Gastroesophageal sphincter (tissue), 4 donors: ENCODE data around the gene NAALADL1. TPM values are rescaled to one million over a fixed set of nuclear protein-coding genes. Genes with fewer than 3 reads are reported as not detected.
A peak's percentile ranks its signal among the peaks of the same experiment; 100 is the strongest.

Source experiments
- ATAC-seq: fragments of 150-250 bp; one replicate; pipeline ENCODE4 v1.9.1; 2016; ENCODE audit warnings: mild to moderate bottlenecking, moderate library complexity
- H3K27ac ChIP-seq, 4 donors: fragments of 200-600 bp; sonication (generic) in 3 of 4; 1 replicate in 3 of 4; 2 replicates in 1 of 4; pipeline ENCODE4 v1.5.1; 2016 to 2019
- H3K27me3 ChIP-seq: fragments of 200-600 bp; sonication (generic); one replicate; pipeline ENCODE4 v1.5.1; 2019
- H3K36me3 ChIP-seq, 2 donors: fragments of 200-600 bp; sonication (generic); one replicate each; pipeline ENCODE4 v1.5.1; 2019; ENCODE audit warnings: control low read depth in 1 of 2
- H3K4me1 ChIP-seq, 3 donors: fragments of 200-600 bp; sonication (generic); 1 replicate in 2 of 3; 2 replicates in 1 of 3; pipeline ENCODE4 v1.5.1; 2016 to 2019; ENCODE audit warnings: control low read depth in 2 of 3
- H3K4me3 ChIP-seq, 2 donors: fragments of 200-600 bp; sonication (generic); one replicate each; pipeline ENCODE4 v1.5.1; 2019; ENCODE audit warnings: mild to moderate bottlenecking in 1 of 2, moderate library complexity in 1 of 2
- H3K9me3 ChIP-seq, 3 donors: fragments of 200-600 bp; sonication (generic); one replicate each; pipeline ENCODE4 v1.5.1; 2017 to 2019; ENCODE audit warnings: control low read depth in 2 of 3
- EP300 ChIP-seq: sonication (generic); formaldehyde crosslinking; IDR thresholded peaks from one replicate; pipeline ENCODE4 v1.6.1; 2017; ENCODE audit warnings: antibody characterized with exemption, mild to moderate bottlenecking
- POLR2A ChIP-seq, 2 donors: fragments of 450-650 bp; IDR thresholded peaks; one replicate each; pipeline ENCODE4 v1.6.1; 2017; ENCODE audit warnings: antibody characterized with exemption in 2 of 2, mild to moderate bottlenecking in 2 of 2, moderate library complexity in 1 of 2
- POLR2AphosphoS5 ChIP-seq: sonication (generic); formaldehyde crosslinking; IDR thresholded peaks from one replicate; pipeline ENCODE4 v1.6.1; 2017; ENCODE audit warnings: antibody characterized with exemption
- WGBS, 2 donors: methylation state at CpG; one replicate each; pipeline ENCODE4 v1.1.5; 2018; ENCODE audit warnings: low coverage in 1 of 2; 5-methylcytosine and 5-hydroxymethylcytosine counted together
- total RNA-seq, 4 donors: library from RNA; depleted of rRNA; stranded (reverse); fragments of >200 nt; gene quantifications; one replicate each; pipeline ENCODE4 v1.1.0, GENCODE V29; 2016
- TF ChIP-seq, protein P1 (sequence below), 4 experiments: fragments of 200-600 bp in 2 of 4; fragments of 450-650 bp in 2 of 4; sonication (generic) in 1 of 4; IDR thresholded peaks; one replicate each; pipeline ENCODE4 v1.5.1; 2017 to 2019; ENCODE audit warnings: antibody characterized with exemption in 4 of 4, mild to moderate bottlenecking in 2 of 4, moderate library complexity in 2 of 4

NAALADL1 gene
- total RNA-seq, 4 donors from 2014 or later: 21.8 to 38.5 (median 29.0) TPM

DNA sequence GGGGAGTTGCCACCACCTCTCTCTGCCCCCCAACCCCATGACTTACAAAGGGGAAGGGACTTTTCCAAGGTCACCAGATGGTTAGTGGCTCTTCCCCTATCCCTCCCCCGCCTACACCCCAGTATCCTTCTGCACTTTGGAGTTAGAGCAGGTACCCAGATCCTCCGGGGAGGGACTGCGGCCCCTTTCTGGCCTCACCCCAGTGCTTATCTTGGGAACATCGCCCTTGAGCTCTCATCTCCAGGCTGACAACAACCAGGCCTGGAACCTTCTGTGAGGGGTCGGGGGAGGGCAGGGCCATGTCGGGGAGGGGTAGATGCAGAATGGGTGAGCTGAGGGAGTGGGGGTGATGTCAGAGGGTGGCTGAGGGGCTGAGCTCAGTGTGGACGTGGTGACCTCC, 7.5 kb upstream of the NAALADL1 start:
- no peak overlapping the region for H3K27ac ChIP-seq
- H3K36me3 ChIP-seq: no peaks in the 10 kb centered on the region
- TF ChIP-seq POLR2A (IDR thresholded peaks at IDR 0.05): no peak
- TF ChIP-seq POLR2AphosphoS5: no peak
- no peak for TF ChIP-seq EP300
- TF ChIP-seq, protein P1, sequence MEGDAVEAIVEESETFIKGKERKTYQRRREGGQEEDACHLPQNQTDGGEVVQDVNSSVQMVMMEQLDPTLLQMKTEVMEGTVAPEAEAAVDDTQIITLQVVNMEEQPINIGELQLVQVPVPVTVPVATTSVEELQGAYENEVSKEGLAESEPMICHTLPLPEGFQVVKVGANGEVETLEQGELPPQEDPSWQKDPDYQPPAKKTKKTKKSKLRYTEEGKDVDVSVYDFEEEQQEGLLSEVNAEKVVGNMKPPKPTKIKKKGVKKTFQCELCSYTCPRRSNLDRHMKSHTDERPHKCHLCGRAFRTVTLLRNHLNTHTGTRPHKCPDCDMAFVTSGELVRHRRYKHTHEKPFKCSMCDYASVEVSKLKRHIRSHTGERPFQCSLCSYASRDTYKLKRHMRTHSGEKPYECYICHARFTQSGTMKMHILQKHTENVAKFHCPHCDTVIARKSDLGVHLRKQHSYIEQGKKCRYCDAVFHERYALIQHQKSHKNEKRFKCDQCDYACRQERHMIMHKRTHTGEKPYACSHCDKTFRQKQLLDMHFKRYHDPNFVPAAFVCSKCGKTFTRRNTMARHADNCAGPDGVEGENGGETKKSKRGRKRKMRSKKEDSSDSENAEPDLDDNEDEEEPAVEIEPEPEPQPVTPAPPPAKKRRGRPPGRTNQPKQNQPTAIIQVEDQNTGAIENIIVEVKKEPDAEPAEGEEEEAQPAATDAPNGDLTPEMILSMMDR (IDR thresholded peaks at IDR 0.05): no peak
- no peaks in the 10 kb centered on the region for H3K4me1 ChIP-seq
- H3K27me3 ChIP-seq: no peaks in the 10 kb centered on the region
- no CpG with 5 or more reads among the region's 7 CpGs for WGBS, 2 donors
- no peaks in the 10 kb centered on the region for H3K9me3 ChIP-seq
- no peak for ATAC-seq
- no peak overlapping the region for H3K4me3 ChIP-seq

DNA sequence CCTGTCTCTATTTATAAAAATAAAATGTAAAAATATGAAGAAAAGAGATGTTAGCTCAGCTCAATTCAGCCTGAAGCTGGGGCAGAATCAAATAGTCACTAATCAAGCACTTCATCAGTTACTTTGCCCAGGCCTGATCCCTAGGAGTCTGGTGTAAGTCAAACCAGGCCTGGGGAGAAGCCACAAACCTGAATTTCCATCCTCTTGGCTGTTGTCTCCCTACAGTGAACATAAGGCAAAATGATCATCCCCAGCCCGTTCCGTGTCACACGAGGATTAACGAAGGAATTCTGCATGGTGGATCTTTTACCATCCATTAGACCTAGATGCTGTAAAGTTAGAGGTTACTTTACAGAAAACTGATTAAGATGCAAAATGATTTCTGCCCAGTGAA, 6.5 kb upstream of the NAALADL1 start:
- TF ChIP-seq POLR2AphosphoS5 (no peak), POLR2A (IDR thresholded peaks at IDR 0.05) (no peak), EP300 (no peak)
- TF ChIP-seq, protein P1 (IDR thresholded peaks at IDR 0.05): no peak
- 73% methylated on average over 4 of the region's 4 CpGs; no CpG with 5 or more reads in 1 of the 2 donors for WGBS, 2 donors
- no peak overlapping the region for H3K27ac ChIP-seq
- H3K27me3 ChIP-seq: no peaks in the 10 kb centered on the region
- no peak overlapping the region for H3K4me3 ChIP-seq
- H3K9me3 ChIP-seq: no peaks in the 10 kb centered on the region
- ATAC-seq: no peak
- H3K4me1 ChIP-seq: no peaks in the 10 kb centered on the region
- no peaks in the 10 kb centered on the region for H3K36me3 ChIP-seq

DNA sequence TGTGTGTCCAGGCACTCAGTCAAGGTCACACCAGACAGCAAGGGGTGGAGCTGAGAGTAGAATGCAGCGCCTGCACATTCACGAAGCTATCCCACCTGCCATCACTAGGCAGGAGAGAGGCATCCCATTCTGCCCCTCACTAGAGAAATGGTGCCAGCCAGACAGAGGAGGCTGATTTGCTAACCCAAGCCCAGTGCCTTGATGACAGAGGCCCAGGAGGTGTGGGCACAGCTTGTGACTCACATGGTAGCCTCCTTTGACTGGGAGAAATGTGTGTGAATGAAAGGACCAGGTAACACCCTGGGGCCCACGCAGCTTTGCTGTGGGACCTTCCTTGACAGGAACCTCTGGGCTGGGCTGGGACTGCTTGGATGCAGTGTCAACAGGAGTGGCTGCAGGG, 5.2 kb upstream of the NAALADL1 start:
- no peak overlapping the region for H3K4me3 ChIP-seq
- TF ChIP-seq, protein P1 (IDR thresholded peaks at IDR 0.05): no peak
- TF ChIP-seq EP300: no peak
- TF ChIP-seq POLR2AphosphoS5: no peak
- TF ChIP-seq POLR2A (IDR thresholded peaks at IDR 0.05): no peak
- 67% methylated on average over 1 of the region's 3 CpGs; no CpG with 5 or more reads in 1 of the 2 donors for WGBS, 2 donors
- no peaks in the 10 kb centered on the region for H3K36me3 ChIP-seq
- H3K4me1 ChIP-seq: no peaks in the 10 kb centered on the region
- no peak overlapping the region for H3K27ac ChIP-seq
- ATAC-seq: no peak
- H3K9me3 ChIP-seq: no peaks in the 10 kb centered on the region
- H3K27me3 ChIP-seq: no peaks in the 10 kb centered on the region

DNA sequence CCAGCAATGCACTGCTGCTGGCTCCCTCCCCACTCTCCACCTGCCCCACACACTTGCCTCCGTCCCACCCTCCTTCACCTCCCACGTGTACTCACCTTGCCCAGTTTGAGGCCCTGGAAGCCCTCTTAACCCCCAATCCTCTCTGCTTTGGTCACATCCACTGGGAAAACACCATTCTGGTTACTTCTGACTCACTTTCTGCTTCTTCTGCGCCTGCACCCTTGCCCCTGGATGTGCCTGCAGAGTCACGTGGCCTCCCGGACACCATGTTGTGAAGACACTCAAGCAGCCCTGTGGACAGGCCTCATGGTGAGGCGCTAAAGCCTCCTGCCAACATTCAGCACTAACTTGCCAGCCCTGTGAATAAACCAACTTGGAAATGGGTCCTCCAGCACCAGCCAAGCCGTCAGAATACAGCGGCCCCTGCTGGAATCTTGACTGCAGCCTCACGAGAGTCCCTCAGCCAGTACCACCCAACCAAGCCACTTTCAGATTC, 2.6 kb upstream of the NAALADL1 start:
- ATAC-seq: no peak
- TF ChIP-seq EP300: no peak
- TF ChIP-seq POLR2AphosphoS5: no peak
- TF ChIP-seq POLR2A (IDR thresholded peaks at IDR 0.05): no peak
- TF ChIP-seq, protein P1 (IDR thresholded peaks at IDR 0.05): peak in 1 of 4 experiments; percentile 20
- Histone ChIP-seq H3K9me3 (no peaks in the 10 kb centered on the region), H3K27ac (no peak overlapping the region), H3K4me1 (no peaks in the 10 kb centered on the region), H3K4me3 (no peak overlapping the region), H3K36me3 (no peaks in the 10 kb centered on the region), H3K27me3 (no peaks in the 10 kb centered on the region)
- WGBS, 2 donors: 47 to 69% methylated on average over 7 of the region's 9 CpGs

DNA sequence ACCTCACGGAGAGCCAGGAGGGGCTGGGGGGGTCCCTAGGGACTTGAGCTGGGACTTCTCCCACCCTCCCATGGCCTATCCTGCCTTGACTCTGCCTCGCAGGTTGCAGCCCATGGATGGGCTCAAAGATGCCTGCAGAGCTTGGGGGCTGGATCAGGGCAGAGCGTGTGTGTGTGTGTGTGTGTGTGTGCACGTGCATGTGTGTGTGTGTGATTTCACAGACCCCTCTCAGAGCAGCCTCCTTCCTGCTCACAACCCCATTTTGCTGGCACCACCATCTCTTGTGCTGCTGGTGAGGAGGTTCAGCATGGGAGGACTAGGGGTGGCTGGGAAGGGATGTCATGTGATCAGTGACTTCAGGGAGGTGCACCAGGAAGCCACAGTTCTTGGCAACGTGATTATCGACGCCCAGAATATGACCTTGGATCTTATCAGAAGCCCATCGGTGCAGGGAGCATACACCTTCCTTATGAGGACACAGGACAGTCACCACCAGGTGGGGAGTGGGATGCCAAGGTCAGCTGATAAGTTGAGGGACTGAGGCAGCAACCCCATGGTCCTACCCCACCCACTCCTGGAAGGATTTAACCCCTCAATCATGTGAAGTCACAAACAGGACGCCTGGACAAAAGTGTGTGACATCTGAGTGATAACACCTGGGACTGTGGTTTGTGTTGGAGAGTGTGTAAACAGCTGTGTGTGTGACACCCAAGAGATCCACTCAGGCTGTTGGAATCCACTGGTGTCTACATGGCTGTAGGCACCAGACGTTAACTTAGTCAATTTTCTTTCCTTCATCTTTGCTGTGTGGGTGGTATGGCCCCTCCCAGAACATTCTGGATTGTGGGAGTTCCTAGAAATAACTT, 1.8 kb upstream of the NAALADL1 start:
- no peaks in the 10 kb centered on the region for H3K9me3 ChIP-seq
- ATAC-seq: no peak
- no peak for TF ChIP-seq EP300
- TF ChIP-seq, protein P1 (IDR thresholded peaks at IDR 0.05): no peak
- TF ChIP-seq POLR2AphosphoS5: no peak
- no peak for TF ChIP-seq POLR2A (IDR thresholded peaks at IDR 0.05)
- no peaks in the 10 kb centered on the region for H3K27me3 ChIP-seq
- H3K36me3 ChIP-seq: no peaks in the 10 kb centered on the region
- WGBS, 2 donors: 44% methylated on average over 3 of the region's 10 CpGs; no CpG with 5 or more reads in 1 of the 2 donors
- H3K4me1 ChIP-seq: no peaks in the 10 kb centered on the region
- H3K27ac ChIP-seq: no peak overlapping the region
- H3K4me3 ChIP-seq: no peak overlapping the region
